GM19193 (cell line): ENCODE results near the gene PSEN2.

ENCODE experiments used
- POLR2A ChIP-seq: IDR thresholded peaks from 4 replicates; pipeline ENCODE4 v1.6.1; 2011; ENCODE audit not compliant: insufficient read depth, insufficient read length; ENCODE audit errors: extremely low read depth

Gene PSEN2

DNA sequence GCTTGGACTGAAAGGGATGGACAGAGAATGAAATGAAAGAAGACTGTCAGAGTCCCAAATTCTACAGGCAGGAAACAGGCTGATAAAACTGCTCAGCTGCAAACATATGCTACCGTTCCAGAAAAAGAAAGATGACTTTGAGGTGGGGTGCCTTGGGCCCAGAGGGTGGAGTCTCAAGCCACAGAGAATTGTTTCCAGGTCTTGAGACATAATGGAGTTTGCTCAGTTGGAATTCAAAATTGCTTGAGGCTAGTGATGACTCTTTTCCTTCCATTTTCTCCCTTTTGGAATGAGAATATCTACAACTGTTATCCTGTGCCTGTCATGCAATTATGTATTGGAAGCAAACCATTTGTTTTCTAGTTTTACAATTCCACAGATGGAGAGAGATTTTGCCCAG lies 23.6 kb upstream of the PSEN2 start:
- TF ChIP-seq POLR2A, result no peak

DNA sequence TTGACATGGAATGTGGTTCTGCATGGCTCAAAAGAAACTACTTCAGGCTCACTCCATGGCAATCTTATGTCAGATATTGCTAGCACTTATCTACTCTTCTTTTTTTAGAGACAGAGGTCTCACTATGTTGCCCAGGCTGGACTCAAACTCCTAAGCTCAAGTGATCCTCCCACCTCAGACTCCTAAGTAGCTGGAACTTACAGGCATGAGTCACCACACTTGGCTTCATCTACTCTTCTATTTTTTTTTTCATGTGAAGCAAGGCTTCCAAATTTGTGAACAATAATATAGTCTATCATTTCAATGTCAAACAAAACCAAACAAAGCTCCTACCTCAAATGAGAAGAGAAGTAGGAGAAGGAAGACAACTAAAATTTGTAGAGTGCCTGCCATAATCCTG lies 7.5 kb upstream of the PSEN2 start:
- no peak for TF ChIP-seq POLR2A

DNA sequence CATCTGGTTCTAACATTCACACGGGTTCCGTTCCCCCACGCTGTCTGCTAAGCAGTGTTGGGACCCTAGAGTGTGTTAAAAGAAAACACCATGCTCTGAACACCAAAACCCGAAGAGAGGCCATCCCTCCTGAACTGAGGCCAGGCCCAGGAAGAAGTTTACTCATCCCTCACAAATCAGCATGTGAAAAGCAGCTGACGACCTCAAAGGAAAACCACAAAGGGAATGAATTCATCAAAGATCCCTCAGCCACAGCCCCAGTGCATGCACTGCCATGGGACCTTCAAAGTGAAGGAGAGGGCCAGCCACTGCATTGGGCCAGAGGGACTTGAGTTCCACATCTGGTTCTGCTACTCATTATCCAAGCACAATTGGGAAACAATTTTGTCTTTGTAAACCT lies 7.0 kb upstream of the PSEN2 start:
- TF ChIP-seq POLR2A, result no peak

DNA sequence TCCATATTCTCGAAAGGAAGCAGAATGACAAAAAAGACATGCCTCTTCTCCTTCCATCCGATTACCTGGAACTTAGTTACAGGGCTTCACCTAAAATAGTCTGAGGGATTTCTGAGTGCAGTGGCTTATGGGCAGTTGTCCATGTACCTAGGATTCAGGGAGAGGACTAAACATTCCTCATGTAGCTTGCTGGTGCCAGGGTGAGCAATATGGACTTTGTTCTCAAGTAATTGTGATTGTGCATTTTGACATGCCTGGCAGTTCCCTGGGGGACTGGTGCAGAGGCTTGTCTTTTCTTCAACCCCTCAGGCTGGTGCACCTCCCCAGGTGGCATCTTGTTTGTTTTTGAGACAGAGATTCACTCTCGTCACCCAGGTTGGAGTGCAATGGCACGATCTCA lies 6.1 kb upstream of the PSEN2 start:
- no peak for TF ChIP-seq POLR2A

DNA sequence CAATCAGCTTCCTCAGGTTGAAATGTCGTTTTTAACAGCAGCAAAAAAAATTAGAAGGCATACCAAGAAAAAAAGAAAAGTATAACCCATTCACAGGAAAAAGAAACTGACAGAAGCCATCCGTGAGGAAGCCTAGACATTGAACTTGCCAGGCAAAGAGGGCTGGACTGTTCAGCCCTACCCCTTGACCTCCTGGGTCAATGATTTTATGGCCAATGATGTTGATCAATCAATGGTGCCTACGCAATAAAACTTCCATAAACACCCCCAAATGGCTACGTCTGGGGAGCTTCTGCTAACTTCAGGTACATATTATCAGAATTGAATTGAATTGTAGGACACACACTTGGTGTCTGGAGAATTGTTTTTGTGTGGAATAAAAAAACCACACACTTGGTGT lies 4.8 kb upstream of the PSEN2 start:
- TF ChIP-seq POLR2A, result no peak

DNA sequence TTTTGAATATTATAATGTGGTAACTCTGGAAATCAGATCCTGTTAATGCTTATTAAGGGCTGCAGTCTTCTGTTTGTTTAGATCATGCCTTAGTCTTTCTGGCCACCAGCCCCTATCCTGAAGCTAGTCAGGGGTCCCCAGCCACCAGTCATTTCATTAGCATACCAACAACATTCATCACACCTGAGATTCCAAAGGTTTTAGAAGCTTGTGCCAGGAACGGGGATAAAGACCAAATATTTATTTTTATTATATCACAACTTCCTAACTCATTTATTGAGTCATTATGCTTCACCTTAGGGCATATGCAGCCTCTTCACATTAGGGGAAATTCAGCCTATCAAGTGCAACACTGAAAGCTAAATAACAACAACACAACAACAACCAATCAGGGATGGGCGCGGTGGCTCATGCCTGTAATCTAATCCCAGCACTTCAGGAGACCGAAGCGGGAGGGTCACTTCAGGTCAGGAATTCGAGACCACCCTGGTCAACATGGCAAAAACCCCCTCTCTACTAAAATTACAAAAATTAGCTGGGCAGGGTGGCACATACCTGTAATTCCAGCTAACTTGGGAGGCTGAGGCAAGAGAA lies 2.9 kb upstream of the PSEN2 start:
- TF ChIP-seq POLR2A, result no peak

DNA sequence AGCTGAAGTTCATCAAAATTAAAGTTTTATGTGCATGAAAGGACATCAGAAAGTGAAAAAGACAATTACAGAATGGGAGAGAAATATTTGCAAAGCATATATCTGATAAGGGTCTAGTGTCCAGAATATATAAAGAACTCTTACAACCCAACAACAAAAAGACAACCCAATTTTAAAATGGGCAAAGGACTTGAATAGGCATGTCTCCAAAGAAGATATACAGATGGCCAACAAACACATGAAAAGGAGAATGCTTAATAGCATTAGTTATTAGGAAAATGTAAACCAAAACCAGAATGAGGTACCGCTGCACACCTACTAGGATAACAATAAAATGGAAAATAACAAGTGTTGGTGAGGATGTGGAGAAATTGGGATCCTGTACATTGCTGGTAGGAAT lies 1.7 kb upstream of the PSEN2 start:
- TF ChIP-seq POLR2A, result no peak

DNA sequence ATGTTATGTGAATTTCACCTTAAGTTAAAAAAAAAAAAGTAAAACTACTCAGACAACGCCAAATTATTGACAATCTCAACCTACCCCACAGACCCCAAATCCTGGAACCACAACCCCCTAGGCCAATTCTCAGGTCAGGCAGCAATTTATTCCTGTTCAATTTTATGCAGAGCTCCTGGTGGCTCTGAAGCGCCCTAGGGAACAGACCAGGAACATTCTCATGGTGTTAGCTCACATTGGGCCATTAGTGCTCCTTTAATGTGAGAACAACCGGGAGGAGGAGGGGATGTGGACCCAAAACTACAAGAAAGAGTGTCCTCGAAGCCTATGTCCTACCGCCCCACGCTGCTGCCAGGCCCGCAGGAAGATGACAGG lies 403 bp upstream of the PSEN2 start:
- no peak for TF ChIP-seq POLR2A

DNA sequence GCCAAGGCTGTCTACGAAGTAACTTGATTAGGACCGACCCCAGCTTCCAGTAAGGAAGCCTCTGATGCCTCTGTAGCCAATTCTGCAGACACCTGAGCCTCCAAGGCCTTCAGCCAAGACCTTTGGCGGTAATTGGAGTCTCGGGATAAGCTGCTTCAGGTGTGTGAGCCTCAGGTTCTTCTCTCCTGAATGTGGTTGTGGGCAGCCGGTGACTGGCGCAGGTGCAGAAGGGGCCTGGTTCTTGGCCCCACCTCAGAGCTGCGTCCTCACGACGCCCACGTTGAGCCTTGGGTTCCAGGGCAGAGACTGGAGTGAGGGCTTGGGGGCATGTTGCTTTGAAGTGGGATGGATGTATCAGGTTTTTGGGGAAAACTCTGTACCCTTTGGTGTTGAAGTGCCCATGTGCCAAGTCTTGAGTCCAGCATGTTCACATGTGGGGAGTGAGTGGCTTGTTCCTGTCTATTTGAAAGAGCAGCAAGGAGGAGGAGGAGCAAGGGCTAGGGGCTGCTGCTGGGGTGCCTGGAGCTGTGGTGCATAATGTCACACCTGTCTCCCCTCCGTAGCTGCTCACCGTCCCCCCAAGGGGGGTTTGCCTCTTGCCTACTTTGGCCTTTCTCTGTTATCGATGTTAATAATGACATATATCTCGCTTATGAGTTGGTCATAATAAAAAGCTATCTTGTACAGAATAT lies 1.4 kb downstream of the PSEN2 start:
- no peak for TF ChIP-seq POLR2A

DNA sequence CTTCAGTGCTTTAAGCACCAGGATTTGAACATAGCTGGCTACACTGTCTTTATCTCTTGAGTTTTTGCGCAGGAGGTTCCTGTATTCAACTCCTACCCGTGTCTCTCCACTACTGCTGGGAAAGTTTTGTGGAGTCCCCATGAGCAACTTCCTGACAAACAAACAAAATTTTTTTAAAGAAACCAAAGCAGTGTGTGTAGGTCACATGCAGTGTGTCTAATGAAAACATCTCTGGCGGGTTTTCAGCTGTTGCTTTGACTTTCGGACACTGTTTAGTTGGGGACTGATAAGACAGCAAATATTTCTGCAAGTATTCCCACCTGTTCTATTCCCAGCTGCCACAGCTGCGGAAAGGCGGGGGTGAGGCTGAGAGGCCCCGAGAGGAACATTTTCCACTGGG lies 2.0 kb downstream of the PSEN2 start:
- no peak for TF ChIP-seq POLR2A

DNA sequence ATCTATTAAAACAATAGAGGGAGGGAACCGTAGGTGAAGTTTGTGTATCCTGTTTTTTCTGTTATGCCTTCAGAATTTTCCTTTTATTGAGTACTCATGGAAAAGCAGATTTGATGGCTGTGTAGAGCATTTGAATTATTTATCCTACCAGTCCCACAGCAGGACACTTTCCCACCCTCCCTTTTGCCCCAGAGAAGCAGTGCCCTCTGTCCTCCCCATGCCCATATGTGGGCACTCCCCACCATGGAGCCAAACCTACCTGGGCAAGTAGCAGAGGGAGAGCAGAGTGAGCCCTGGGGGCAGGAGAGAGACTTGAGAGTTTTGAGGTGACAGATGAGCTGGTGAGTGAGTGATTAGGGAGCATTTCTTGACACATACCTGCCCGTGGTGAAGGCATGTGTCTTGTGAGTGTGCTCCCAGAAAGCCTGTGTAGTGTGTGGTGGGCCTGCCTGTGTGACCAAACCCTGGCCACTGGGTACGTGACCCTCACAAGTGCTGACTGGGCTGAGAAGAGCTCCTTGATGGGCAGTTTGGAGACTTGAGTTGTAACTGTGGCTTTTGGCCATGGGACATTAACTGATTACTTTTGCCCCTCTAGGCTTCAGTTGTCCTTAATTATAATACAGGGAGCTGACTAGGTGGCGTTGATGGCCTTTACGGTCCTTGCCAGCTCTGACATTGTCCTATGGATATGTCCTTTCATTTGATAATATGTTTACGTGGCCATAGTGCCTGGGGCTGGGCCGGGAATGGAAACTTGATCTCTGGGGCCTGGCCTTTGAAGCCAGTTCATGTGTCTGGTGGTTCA lies 3.6 kb downstream of the PSEN2 start:
- TF ChIP-seq POLR2A, result no peak

DNA sequence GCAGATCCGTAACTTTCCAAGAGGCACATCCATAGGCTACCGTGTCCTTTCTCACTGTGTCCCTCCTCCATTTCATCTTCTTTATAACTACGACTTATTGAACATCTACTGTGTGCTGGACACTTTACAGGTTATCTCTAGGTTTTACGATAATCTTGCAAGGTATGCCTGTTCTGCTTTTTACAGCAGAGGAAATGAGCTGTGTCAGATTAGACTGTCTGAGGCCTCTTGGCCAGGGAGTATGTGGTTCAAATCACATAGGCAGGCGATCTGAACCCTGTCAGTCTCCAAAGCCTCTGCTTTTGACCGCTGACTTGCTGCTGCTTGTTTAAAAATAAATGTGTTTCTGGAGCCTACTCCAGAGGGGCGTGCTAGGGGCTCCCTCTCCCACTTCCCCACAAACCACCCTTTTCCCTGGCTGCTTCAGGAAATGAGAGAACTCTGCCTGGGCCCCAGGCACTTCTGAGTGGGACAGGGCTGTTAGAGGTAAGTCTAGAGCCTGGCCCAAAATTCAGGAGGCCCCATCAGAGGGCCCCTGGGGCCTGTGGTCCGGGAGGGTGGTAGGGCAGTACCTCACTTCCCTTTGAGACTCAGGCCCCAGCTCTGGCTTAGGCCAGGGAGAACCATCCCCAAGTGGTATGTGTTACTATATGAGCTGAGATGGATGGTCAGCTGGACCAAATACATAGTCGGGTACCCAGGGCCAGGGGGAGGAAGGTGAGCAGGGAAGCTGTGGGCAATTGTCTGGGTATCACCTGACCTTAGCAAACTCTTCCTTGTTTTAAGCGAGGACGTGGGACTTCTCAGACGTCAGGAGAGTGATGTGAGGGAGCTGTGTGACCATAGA lies 4.4 kb downstream of the PSEN2 start:
- TF ChIP-seq POLR2A, result no peak

DNA sequence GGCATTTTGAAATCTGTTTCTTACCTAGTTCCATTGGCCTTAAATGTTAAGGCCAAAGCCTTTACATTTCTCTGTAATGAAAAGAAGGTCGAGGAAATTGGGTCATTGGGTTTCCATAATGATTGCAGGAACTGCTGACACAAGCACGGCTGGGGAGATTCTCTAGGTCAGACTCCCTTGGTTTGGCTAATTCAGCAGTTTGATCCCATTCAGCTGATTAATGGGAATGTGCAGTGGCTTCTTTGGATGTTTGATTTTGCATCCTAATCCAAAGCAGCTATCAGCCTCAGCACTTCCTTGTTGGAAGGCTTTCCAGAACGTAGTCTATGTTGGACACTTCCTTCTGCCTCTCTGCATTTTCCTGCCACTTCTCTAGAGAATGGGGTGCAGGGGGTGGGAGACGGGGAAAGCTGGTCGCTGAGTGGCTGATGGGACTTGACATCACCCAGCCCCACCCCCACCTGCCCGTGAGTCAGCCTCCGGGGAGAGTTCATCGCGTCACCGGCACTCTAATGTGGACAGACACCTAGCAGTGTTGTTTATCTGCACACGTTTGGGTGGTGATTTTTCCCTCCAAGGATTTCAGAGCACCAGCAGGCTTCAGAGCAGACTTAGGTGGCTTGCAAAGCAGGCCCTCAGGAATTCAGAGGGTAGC lies 5.4 kb downstream of the PSEN2 start:
- TF ChIP-seq POLR2A, result no peak

DNA sequence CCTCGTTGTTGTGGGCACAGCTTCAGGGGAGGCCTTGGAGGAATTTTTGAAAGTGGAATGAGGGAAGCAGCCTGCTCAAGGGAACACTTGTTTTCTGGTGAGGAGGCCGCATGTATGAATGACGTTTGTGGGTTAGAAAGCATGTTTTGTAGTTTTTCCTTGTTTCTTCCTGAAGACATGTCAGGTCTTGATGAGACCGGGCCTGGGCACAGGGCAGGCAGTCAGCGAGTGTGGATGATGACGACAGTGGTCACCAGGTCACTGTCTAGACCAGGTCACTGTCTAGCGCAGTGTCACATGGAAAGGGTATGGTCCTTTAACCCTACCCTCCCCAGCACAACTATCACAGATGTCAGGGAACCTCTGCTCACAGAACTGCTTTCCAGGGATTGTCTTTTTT lies 7.3 kb downstream of the PSEN2 start:
- no peak for TF ChIP-seq POLR2A
